ENCODE data around the gene PDGFRA.
"Not testable (repeated sequence)": the region's sequence is repeated elsewhere in the genome, so short reads cannot be mapped to it uniquely, and the experiment has no call there.

The PDGFRA gene

DNA sequence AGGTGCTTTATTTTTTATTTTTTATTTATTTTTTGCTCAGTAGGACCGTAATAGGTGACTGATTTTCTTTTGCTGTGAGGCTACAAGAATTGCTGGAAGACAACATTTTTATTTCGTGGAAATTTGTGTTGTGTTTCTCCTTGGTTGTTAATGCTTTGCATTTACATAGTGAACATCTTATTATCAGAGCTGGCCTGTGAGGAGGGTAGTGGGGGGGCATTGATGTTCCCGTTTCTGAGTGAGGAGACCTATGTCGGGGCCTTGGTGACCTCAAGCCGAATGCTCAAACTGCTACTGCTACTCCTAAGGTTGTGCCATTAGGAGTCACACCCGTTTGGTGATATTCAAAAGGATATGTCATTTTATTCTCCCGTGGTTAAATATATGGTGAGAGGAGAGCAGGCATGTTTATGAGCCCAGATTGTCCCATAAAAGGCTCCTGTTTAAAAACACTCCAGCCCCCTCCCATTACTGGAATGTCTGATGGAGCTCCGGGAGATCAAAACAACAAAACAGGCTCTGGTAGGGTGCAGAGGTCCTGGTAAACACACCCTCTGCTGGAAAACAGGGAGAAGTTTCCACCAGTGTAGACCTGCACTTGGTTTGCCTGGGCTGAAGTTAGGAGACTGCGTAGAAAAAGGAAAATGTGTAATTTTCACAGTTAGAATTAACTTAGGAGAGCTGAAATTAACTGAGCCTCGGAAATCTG, 5.6 kb downstream of the PDGFRA start:
- Mint-ChIP-seq H3K4me1 (peaks cover 13% of the 10 kb centered on the region), H3K36me3 (no peaks in the 10 kb centered on the region), H3K9me3 (no peaks in the 10 kb centered on the region), H3K27ac (no peak overlapping the region), H3K27me3 (peaks cover 28% of the 10 kb centered on the region), H3K4me3 (no peak overlapping the region)

DNA sequence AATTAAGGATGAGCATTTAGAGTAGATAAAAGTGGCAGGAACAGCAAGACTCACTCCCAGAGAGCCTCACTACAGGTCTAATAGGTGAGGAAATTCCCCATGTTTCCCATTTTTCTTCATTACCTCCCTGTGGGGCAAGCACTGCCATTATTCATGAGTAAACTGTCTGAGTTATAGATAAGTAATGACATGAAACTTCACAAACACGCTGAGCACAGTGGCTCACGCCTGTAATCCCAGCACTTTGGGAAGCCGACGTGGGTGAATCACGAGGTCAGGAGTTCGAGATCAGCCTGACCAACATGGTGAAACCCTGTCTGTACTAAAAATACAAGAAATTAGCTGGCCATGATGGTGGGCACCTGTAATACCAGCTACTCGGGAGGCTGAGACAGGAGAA, 7.2 kb downstream of the PDGFRA start:
- not testable (repeated sequence) for H3K4me1 Mint-ChIP-seq, H3K27ac Mint-ChIP-seq, H3K9me3 Mint-ChIP-seq, H3K4me3 Mint-ChIP-seq, H3K36me3 Mint-ChIP-seq
- H3K27me3 Mint-ChIP-seq, result peaks cover 28% of the 10 kb centered on the region

DNA sequence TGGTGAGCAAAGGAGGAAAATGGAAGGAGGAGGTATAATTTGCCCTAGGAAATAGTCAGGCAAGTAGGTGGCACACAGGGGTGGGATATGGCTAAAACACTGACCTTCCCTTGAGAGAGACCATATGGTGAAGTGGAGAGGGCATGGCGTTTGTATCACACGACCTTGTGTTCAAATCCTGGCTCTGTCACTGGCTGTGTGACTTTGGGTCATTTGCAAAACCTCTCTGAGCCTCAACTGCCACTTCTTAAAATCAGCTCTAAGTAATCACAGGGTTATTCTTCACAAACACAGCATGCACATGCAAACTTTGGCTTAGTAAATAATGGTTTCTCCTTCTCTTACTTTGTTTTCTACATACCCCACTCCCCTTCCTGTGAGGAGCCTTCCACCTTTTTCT, 8.7 kb downstream of the PDGFRA start:
- Mint-ChIP-seq H3K27ac (no peak overlapping the region), H3K36me3 (peaks cover 3% of the 10 kb centered on the region)

GRCh38 chr4:54238389-54238788, 9.3 kb downstream of the PDGFRA start:
- H3K4me3 Mint-ChIP-seq, result no peak overlapping the region
- peaks cover 3% of the 10 kb centered on the region for H3K36me3 Mint-ChIP-seq
- H3K27ac Mint-ChIP-seq, result no peak overlapping the region
- peaks cover 8% of the 10 kb centered on the region for H3K4me1 Mint-ChIP-seq
- peaks cover 5% of the 10 kb centered on the region for H3K9me3 Mint-ChIP-seq
- H3K27me3 Mint-ChIP-seq, result peaks cover 27% of the 10 kb centered on the region

More for the DNA sequence above, 8.7 kb downstream of the PDGFRA start:
- H3K4me1 Mint-ChIP-seq, result peaks cover 8% of the 10 kb centered on the region
- peaks cover 5% of the 10 kb centered on the region for H3K9me3 Mint-ChIP-seq
- H3K27me3 Mint-ChIP-seq, result peaks cover 24% of the 10 kb centered on the region
- no peak overlapping the region for H3K4me3 Mint-ChIP-seq

DNA sequence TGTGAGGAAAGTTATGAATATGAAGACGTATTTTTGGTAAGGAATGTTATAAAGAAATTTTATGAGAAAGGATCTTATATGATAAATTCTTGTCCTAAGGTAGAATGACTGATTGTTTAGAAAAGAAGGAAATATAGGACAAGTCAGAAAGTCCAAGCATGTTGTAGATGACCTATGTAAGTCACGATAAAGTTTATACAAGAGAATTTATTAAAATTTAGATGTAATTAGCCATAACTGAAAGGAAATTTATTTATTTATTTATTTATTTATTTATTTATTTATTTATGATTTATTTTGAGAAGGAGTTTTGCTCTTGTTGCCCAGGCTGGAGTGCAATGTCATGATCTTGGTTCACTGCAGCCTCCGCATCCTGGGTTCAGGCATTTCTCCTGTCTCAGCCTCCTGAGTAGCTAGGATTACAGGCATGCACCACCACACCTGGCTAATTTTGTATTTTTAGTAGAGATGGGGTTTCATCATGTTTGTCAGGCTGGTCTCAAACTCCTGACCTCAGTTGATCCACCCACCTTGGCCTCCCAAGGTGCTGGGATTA, 12.3 kb downstream of the PDGFRA start:
- not testable (repeated sequence) for H3K4me3 Mint-ChIP-seq, H3K36me3 Mint-ChIP-seq, H3K4me1 Mint-ChIP-seq, H3K27ac Mint-ChIP-seq, H3K9me3 Mint-ChIP-seq
- peaks cover 14% of the 10 kb centered on the region for H3K27me3 Mint-ChIP-seq

- H3K4me1 Mint-ChIP-seq, H3K27ac Mint-ChIP-seq, H3K4me3 Mint-ChIP-seq, H3K36me3 Mint-ChIP-seq, H3K9me3 Mint-ChIP-seq: not testable (repeated sequence)
- peaks cover 11% of the 10 kb centered on the region for H3K27me3 Mint-ChIP-seq
Observed at GRCh38 chr4:54243541-54243940, 14.4 kb downstream of the PDGFRA start.

DNA sequence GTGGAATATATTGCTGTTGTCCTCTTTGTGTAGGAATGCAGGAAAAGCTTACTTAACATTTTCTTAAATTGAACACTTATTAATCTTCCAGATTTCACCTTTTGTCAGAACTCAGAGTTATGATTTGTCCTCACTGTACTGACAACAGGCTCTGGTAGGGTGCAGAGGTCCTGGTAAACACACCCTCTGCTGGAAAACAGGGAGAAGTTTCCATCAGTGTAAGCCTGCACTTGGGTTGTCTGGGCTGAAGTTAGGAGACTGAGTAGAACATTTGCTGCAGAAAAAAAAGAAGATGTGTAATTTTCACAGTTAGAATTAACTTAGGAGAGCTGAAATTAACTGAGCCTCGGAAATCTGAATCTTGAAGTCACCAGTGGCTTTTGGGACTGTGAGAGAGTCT, 23.2 kb downstream of the PDGFRA start:
- not testable (repeated sequence) for H3K4me1 Mint-ChIP-seq, H3K4me3 Mint-ChIP-seq, H3K27ac Mint-ChIP-seq

GRCh38 chr4:54254116-54254914, 25.2 kb downstream of the PDGFRA start:
- no peaks in the 10 kb centered on the region for H3K9me3 Mint-ChIP-seq
- H3K4me3 Mint-ChIP-seq, result no peak overlapping the region
- H3K4me1 Mint-ChIP-seq, result no peaks in the 10 kb centered on the region
- H3K36me3 Mint-ChIP-seq, result no peaks in the 10 kb centered on the region
- peaks cover 2% of the 10 kb centered on the region for H3K27me3 Mint-ChIP-seq
- no peak overlapping the region for H3K27ac Mint-ChIP-seq

More for the DNA sequence above, 23.2 kb downstream of the PDGFRA start:
- H3K36me3 Mint-ChIP-seq, H3K9me3 Mint-ChIP-seq, H3K27me3 Mint-ChIP-seq: not testable (repeated sequence)

DNA sequence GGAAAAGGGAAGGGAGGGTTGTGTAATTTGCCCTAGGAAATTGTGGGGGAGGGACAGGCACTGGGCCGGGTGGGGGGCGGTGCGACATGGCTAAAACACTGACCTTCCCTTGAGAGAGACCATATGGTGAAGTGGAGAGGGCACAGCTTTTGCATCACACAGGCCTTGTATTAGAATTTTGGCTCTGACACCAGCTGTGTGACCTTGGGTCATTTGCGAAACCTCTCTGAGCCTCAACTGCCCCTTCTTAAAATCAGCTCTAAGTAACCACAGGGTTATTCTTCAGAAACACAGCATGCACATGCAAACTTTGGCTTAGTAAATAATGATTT, 25.8 kb downstream of the PDGFRA start:
- no peak overlapping the region for H3K4me3 Mint-ChIP-seq
- no peaks in the 10 kb centered on the region for H3K4me1 Mint-ChIP-seq
- H3K27me3 Mint-ChIP-seq, result peaks cover 4% of the 10 kb centered on the region
- no peak overlapping the region for H3K27ac Mint-ChIP-seq
- H3K36me3 Mint-ChIP-seq, result no peaks in the 10 kb centered on the region
- H3K9me3 Mint-ChIP-seq, result no peaks in the 10 kb centered on the region

DNA sequence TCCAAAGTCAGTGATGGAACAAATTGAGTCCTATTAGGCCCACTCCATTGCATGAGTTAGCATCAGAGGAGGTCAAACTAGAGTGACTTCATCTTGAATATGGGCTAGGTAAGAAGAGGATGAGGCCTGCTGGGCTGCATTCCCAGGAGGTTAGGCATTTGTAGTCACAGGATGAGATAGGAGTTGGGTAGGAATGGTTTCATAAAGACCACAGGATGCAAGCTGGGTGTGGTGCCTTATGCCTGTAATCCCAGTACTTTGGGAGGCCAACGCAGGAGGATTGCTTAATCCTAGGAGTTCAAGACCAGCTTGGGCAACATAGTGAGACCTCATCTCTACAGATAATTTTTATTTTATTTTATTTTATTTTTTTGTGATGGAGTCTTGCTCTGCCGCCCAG, 26.8 kb downstream of the PDGFRA start:
- Mint-ChIP-seq H3K4me1 (no peaks in the 10 kb centered on the region), H3K36me3 (no peaks in the 10 kb centered on the region), H3K4me3 (no peak overlapping the region), H3K9me3 (no peaks in the 10 kb centered on the region), H3K27ac (no peak overlapping the region), H3K27me3 (peaks cover 4% of the 10 kb centered on the region)

DNA sequence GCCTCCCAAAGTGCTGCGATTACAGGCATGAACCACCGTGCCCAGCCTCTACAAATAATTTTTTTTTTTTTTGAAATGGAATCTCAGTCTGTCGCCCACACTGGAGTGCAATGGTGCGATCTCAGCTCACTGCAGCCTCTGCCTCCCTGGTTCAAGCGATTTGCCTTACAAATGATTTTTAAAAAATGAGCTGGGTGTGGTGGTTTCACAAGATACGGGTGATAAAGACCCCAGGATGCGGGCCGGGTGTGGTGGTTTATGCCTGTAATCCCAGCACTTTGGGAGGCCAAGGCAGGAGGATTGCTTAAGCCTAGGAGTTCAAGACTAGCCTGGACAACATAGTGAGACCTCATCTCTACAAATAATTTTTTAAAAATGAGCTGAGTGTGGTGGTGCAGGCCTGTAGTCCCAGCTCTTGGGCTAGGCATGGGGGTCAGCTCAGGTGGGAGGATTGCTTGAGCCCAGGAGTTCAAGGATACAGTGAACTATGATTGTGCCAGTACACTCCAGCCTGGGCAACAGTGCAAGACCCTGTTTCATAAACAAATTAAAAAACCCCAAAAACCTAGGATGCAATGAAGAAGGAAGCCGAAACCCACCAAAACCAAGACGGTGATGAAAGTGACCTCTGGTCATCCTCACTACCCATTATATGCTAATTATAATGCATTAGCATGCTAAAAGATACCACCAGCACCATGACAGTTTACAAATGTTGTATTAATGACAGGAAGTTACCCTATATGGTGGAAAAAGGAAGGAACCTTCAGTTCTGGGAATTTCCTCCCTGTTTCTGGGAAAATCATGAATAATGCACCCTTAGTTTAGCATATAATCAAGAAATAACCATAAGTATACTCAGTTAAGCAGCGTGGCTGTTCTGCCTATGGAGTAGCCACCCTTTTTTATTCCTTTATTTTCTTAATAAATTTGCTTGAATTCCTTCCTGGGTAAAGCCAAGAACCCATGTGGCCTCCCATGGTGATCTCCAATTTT, 27.7 kb downstream of the PDGFRA start:
- Mint-ChIP-seq H3K27ac (no peak overlapping the region), H3K27me3 (peaks cover 4% of the 10 kb centered on the region), H3K9me3 (no peaks in the 10 kb centered on the region), H3K4me1 (no peaks in the 10 kb centered on the region), H3K4me3 (no peak overlapping the region), H3K36me3 (no peaks in the 10 kb centered on the region)

DNA sequence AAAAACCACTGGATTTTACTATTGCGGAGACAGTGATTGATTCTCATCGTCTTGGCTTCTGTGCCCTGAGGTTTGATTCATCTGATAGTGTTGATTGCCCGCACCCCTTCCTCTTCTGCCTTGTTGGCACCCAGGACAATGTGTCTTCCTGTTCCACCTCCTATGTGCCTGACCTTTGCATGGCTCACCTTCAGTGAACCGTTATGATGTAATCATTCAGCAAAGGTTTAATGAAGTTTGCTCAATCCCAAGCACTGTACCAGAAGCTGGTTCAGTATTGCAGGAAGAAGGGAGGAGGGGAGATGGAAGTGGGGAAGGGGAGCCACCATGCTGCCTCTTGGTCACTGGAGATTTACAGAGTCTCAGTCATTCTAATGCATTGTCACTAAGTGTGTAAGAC, 36.3 kb downstream of the PDGFRA start:
- Mint-ChIP-seq H3K27ac (no peak overlapping the region), H3K27me3 (peaks cover 5% of the 10 kb centered on the region), H3K4me3 (no peak overlapping the region), H3K4me1 (no peaks in the 10 kb centered on the region), H3K9me3 (no peaks in the 10 kb centered on the region), H3K36me3 (no peaks in the 10 kb centered on the region)

DNA sequence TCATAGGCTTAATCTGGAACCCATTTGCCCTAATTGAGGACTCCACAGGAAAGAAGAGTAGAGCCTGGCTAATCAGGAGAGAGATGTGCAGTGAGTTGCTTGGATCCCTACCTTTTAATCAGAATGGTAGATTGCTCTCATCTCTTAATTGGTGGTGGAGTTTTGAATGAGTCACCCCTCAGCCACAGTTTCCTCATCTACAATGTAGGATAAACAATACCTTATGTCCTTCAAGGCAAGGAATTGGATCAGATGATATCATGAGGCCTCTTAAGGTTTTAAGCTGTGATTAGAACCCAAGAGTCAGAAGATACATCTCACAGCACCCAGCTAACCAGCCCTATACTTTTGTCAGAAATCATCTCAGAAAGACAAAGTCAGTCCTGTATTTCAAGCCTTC, 39.1 kb downstream of the PDGFRA start:
- Mint-ChIP-seq H3K4me3 (no peak overlapping the region), H3K4me1 (no peaks in the 10 kb centered on the region), H3K27me3 (peaks cover 9% of the 10 kb centered on the region), H3K9me3 (no peaks in the 10 kb centered on the region), H3K27ac (no peak overlapping the region), H3K36me3 (no peaks in the 10 kb centered on the region)

DNA sequence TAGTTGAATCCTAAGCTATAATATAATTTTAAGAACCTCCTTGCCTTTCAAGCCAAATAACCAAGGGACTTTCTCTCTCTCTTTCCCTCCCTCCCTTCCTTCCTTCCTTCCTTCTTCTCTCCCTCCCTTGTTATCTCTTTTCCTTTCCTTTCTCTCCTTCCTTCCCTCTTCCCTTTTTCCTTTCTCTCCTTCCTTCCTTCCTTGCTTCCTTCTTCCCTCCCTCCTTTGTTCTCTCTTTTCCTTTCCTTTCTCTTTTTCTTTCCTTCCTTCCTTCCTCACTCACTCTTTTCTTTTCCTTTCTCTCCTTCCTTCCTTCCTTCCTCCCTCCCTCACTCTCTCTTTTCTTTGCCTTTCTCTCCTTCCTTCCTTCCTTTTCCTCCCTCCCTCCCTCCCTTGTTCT, 42.4 kb downstream of the PDGFRA start:
- Mint-ChIP-seq H3K4me1 (no peaks in the 10 kb centered on the region), H3K4me3 (no peak overlapping the region), H3K9me3 (no peaks in the 10 kb centered on the region), H3K36me3 (no peaks in the 10 kb centered on the region), H3K27me3 (peaks cover 14% of the 10 kb centered on the region), H3K27ac (no peak overlapping the region)

GRCh38 chr4:54272051-54272450, 43.0 kb downstream of the PDGFRA start:
- H3K4me1 Mint-ChIP-seq, result no peaks in the 10 kb centered on the region
- no peaks in the 10 kb centered on the region for H3K36me3 Mint-ChIP-seq
- no peak overlapping the region for H3K27ac Mint-ChIP-seq
- no peak overlapping the region for H3K4me3 Mint-ChIP-seq
- H3K9me3 Mint-ChIP-seq, result no peaks in the 10 kb centered on the region
- H3K27me3 Mint-ChIP-seq, result peaks cover 15% of the 10 kb centered on the region

Measured in activated naive CD4-positive, alpha-beta T cell treated with anti-CD3 and anti-CD28 coated beads, Interleukin-2, amount 50 U/mL, for 24 hours (primary cell).